ENCODE results near the gene TMEM150B.

GRCh38 chr19:55340784-55341147 lies 15.6 kb upstream of the TMEM150B start:
- TF ChIP-seq, protein P1, sequence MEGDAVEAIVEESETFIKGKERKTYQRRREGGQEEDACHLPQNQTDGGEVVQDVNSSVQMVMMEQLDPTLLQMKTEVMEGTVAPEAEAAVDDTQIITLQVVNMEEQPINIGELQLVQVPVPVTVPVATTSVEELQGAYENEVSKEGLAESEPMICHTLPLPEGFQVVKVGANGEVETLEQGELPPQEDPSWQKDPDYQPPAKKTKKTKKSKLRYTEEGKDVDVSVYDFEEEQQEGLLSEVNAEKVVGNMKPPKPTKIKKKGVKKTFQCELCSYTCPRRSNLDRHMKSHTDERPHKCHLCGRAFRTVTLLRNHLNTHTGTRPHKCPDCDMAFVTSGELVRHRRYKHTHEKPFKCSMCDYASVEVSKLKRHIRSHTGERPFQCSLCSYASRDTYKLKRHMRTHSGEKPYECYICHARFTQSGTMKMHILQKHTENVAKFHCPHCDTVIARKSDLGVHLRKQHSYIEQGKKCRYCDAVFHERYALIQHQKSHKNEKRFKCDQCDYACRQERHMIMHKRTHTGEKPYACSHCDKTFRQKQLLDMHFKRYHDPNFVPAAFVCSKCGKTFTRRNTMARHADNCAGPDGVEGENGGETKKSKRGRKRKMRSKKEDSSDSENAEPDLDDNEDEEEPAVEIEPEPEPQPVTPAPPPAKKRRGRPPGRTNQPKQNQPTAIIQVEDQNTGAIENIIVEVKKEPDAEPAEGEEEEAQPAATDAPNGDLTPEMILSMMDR (conservative IDR thresholded peaks at IDR 0.05 in 1 of 2, IDR thresholded peaks at IDR 0.05 in 1 of 2; ENCODE audit: low read depth in 1 of 2, low read length in 2 of 2): no peak
- no peak for TF ChIP-seq EZH2 (IDR thresholded peaks at IDR 0.05; ENCODE audit: low read length, missing control alignments)

All from fibroblast of lung (primary cell).